ENCODE data around the gene ZFY.
"Not testable (repeated sequence)": the region's sequence is repeated elsewhere in the genome, so short reads cannot be mapped to it uniquely, and the experiment has no call there.

ZFY gene

GRCh38 chrY:2979283-2979682 is 44.1 kb downstream of the ZFY start:
- no peak for DNase-seq

GRCh38 chrY:2984491-2984890 is 49.3 kb downstream of the ZFY start:
- no peak for DNase-seq

GRCh38 chrY:2987178-2987577 is 52.0 kb downstream of the ZFY start:
- DNase-seq: not testable (repeated sequence)

GRCh38 chrY:2997369-2997768 is 62.2 kb downstream of the ZFY start:
- not testable (repeated sequence) for DNase-seq

DNA sequence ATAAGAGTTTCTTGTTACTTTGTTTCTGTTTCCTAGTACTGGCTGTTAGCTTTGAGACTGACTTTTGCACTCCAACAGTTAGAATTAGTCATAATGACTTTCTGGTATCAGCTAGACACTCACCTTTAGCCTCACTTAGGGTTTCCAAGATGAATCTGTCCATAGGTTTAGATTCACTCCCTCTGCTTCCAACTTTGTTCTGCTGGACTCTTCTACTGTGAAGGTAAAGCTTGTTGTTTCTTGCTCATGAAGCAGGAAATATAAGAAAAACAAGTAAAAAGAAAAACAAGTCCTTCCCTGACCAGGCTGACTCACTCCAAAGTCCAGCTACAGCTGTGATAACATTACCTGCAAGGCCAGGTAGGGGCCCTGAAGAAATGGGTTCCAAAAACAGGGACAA is 67.0 kb downstream of the ZFY start:
- no peak for DNase-seq

DNA sequence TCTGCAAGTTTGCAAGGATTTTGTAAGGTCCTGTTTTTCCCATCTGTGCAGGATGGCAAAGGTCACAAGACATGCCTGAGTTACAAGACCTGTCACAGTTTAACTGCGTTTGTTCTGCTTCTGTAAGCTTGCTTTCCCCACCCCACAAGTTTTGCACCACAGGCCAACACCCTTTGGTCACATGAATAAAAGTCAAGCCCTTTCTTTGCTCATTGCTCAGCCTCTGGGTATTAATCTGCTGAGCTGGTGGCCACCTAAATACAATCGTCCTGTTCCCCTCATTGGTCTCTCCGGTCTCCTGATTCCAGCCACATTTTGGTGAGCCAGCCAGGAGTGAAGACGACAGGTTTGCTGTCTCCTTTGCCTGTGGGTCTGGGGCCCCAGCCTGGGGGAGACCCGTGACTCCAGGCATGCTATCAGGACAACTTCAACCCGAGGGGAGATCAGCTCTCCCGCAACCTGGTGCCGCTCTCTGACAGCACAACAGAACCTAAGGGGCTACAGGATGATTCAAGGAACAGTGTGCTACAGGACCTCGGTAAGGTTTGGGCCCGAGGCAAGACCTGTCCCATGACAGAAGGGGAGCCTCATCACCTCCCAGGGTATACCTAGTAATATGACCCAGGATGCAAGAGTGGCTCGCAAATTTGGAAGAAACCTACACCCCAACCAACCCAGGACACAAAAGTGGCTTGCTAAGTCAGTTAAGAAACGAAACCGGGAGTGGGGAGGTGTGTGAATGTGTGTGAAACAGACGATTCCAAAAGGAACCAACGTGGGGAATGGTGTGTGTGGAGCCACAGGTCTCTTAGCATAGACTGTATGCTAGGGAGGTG is 67.7 kb downstream of the ZFY start:
- DNase-seq: no peak

DNA sequence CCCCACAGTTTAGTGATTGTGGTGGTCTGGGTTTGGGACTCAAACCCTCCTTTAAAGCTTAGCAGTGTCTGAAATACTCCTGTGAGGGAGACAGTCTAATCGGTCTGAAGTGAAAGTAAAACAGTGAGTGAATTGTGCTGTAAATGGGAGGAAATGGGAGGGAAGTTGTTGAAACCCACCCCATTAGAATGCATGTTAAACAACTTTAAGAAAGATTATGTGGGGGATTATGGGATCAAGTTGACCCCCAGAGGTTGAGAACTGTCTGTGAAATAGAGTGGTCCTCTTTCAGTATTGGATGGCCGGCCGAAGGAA is 68.3 kb downstream of the ZFY start:
- no peak for DNase-seq

DNA sequence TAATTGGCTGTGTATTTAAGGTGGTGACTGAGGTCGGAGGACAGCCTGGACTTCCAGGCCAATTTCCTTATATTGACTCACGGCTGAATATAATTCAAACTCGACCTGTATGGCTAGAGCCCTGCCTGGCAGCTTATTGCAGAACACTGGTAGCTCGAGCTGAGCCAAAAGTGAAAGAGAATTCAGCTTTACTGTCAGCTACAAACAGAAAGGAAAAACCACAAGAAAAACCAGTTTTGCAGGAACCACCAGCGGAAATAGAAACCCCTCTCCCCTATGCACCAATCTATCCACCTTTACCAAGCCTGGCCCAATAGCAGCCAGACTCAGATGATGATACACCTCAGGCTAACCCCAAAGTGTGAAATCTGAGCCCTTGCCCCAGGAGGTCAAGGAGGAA is 68.7 kb downstream of the ZFY start:
- DNase-seq: no peak

DNA sequence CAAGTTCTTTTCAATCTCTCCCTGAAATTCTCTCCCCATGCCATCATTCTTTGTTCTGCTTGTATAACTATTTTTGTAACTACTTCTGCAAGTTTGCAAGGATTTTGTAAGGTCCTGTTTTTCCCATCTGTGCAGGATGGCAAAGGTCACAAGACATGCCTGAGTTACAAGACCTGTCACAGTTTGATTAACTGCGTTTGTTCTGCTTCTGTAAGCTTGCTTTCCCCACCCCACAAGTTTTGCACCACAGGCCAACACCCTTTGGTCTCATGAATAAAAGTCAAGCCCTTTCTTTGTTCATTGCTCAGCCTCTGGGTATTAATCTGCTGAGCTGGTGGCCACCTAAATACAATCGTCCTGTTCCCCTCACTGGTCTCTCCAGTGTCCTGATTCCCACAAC is 70.8 kb downstream of the ZFY start:
- not testable (repeated sequence) for DNase-seq

DNA sequence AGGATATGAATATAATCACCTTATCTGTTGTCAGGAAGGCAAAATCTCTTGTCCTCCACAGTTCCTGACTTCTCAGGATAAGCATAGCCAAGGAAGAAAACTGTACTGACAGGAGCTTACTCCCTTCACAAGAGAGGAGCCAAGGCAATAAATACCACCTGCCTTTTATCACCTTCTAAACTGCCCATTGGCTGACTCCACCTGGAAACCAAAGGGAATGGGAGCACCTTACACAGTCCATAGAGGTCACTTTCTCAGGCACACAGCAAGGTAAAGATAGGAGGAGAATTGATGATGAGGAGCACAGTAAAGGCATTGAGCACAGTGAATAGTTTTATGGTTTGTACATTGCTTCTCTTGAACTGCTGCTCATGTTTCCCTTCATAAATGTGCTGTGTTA is 72.8 kb downstream of the ZFY start:
- no peak for DNase-seq

DNA sequence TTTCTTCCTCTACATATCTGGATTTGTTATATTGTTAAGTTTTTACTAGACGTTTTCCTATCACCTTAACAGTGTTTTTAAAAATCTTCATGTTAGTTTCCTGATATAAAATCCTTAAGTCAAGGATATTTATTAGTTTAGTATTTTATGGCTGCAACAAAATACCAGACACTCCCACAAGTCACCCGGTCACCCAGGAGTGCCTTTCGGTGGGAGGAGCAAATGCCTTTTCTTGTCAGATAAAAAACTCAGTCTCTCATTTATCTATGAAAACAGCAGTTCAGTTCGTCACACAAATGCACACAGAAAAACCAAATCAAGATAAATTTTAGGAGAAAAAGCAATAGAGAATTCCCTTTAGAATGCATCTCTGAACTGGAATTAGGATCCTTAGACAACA is 77.0 kb downstream of the ZFY start:
- no peak for DNase-seq

- DNase-seq: no peak
These were observed 81.4 kb downstream of the ZFY start for GRCh38 chrY:3016594-3016993.

DNA sequence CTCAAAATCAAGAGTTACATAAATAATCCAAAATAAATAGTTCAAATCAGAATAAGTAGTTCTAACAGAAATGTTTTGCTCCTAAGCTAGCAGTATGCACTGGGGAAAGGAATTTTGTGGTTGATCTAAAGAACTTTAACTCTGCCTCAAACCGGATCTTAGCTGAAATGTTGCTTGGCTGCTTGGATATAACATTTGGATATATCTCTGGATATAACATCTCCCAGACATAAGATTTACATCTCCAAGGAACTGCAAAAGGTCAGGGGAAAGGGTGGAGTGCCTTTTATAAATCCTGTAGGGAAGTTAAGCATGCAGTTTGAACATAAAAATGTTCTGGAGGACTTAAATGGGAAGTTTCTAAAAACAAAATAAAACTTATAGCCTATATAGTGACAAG is 83.4 kb downstream of the ZFY start:
- DNase-seq: no peak

DNA sequence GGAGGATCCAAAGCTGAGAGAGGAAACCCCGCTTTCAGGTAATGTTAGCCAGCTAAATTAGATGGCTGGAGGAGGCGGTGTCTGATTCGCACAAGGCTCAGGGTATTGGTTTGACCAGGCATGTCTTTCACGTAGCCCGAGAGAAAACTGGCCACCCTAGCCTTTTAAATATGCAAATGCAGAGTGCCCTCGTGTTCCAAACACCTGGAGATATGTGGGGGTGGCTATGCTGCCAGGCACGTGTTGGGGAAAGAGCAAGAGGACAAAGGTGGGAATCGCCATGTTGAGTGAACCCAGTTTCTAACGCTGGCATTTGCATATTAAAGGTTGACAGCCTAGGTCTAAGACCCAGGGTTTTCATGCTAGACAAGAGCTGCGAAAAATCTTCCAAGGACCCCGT is 84.4 kb downstream of the ZFY start:
- DNase-seq: no peak

GRCh38 chrY:3021176-3021575 is 86.0 kb downstream of the ZFY start:
- DNase-seq: no peak

GRCh38 chrY:3023606-3024005 is 88.4 kb downstream of the ZFY start:
- no peak for DNase-seq

DNA sequence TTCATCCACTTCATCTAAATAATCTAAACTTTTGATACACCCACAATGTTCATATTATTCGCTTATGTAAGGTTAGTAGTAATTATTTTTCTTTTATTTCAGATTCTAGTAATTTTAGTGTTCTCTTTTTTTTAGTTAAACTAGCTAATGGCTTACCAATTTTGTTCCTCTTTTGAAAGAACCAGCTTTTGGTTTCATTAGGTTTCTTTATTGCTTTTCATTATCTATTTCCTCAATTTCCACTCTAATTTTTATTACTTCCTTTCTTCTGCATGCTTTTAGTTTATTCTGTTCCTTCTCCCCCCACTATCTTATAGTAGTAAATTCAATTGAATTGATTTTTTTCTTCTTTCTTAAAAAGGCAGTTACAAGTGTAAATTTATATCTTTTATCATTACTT is 90.2 kb downstream of the ZFY start:
- DNase-seq: no peak
